Measurements from ENCODE around the gene POC1A. TPM values are rescaled to one million over a fixed set of nuclear protein-coding genes. Genes with fewer than 3 reads are reported as not detected.
A peak's percentile ranks its signal among the peaks of the same experiment; 100 is the strongest.

POC1A gene
- 2.7 TPM for polyA plus RNA-seq (2013, experiment 1 of 2)
- polyA plus RNA-seq (2013, experiment 2 of 2), result 2.4 TPM

GRCh38 chr3:52154135-52155094 lies at the start of gene POC1A:
Gene POC1A, minus strand, starts transcription at chr3:52154423. Its CDS starts 51 bp downstream, at chr3:52154372.
- DNase-seq, result peak; percentile 99
- Histone ChIP-seq H2BK120ac (ENCODE audit: low read depth, low read length) (peak within 1 kb of the TSS; percentile 64), H3K27ac (ENCODE audit: low read length, poor library complexity, severe bottlenecking) (peak within 1 kb of the TSS; percentile 85), H2BK15ac (ENCODE audit: low read depth, poor library complexity, severe bottlenecking) (peak within 1 kb of the TSS; percentile 77), H3K79me1 (replicated peaks; ENCODE audit: low read length, poor library complexity, severe bottlenecking) (peaks cover 21% of the 10 kb centered on the region), H3K4me3 (ENCODE audit: insufficient read depth in 1 of 2, low read depth in 1 of 2, low read length in 2 of 2) (peak within 1 kb of the TSS; percentile 86 to 87), H3K9me3 (ENCODE audit: control insufficient read depth, low read length) (no peaks in the 10 kb centered on the region), H3K9ac (ENCODE audit: low read length) (peak within 1 kb of the TSS; percentile 95), H3K27me3 (ENCODE audit: control insufficient read depth in 1 of 2, insufficient read depth in 1 of 2, low read length in 2 of 2) (no peaks in the 10 kb centered on the region), H2AFZ (ENCODE audit: low read depth, low read length) (peak within 1 kb of the TSS; percentile 96), H2BK12ac (ENCODE audit: low read length in 2 of 2) (peak within 1 kb of the TSS in 1 of 2 experiments; percentile 83), H2AK5ac (ENCODE audit: low read length, severe bottlenecking) (peak within 1 kb of the TSS; percentile 31), H3K18ac (ENCODE audit: low read depth in 1 of 2, low read length in 2 of 2) (peak within 1 kb of the TSS; percentile 94 to 95), H4K91ac (ENCODE audit: low read length) (peak within 1 kb of the TSS; percentile 57), H3K4ac (ENCODE audit: low read depth in 1 of 2, low read length in 2 of 2) (peak within 1 kb of the TSS in 1 of 2 experiments; percentile 79), H3K23ac (ENCODE audit: low read length in 2 of 2) (peak within 1 kb of the TSS in 1 of 2 experiments; percentile 61), H3K14ac (ENCODE audit: low read length in 2 of 2) (peak within 1 kb of the TSS in 1 of 2 experiments; percentile 95), H3K36me3 (ENCODE audit: control insufficient read depth in 1 of 2, insufficient read depth in 2 of 2, low read depth in 1 of 2, low read length in 2 of 2) (peaks cover 5% of the 10 kb centered on the region in 2 experiments), H3K4me2 (ENCODE audit: low read length, poor library complexity, severe bottlenecking) (peak within 1 kb of the TSS; percentile 98), H3K4me1 (ENCODE audit: control insufficient read depth, insufficient read depth, low read depth, low read length) (peaks cover 13% of the 10 kb centered on the region), H4K8ac (ENCODE audit: low read length) (peak within 1 kb of the TSS; percentile 96), H2BK5ac (ENCODE audit: low read depth, low read length, poor library complexity, severe bottlenecking) (peak within 1 kb of the TSS; percentile 91)
- WGBS, result under 1% methylated on average over 83 of the region's 83 CpGs

- Histone ChIP-seq H3K4me3 (ENCODE audit: insufficient read depth in 1 of 2, low read depth in 1 of 2, low read length in 2 of 2) (no peak overlapping the region), H4K91ac (ENCODE audit: low read length) (no peak overlapping the region), H3K4me2 (ENCODE audit: low read length, poor library complexity, severe bottlenecking) (no peak overlapping the region), H3K27me3 (ENCODE audit: control insufficient read depth in 1 of 2, insufficient read depth in 1 of 2, low read length in 2 of 2) (no peaks in the 10 kb centered on the region), H3K9ac (ENCODE audit: low read length) (no peak overlapping the region), H2BK120ac (ENCODE audit: low read depth, low read length) (no peak overlapping the region), H3K79me1 (replicated peaks; ENCODE audit: low read length, poor library complexity, severe bottlenecking) (peaks cover 27% of the 10 kb centered on the region), H3K23ac (ENCODE audit: low read length in 2 of 2) (no peak overlapping the region), H2BK12ac (ENCODE audit: low read length in 2 of 2) (no peak overlapping the region), H3K14ac (ENCODE audit: low read length in 2 of 2) (no peak overlapping the region), H2AK5ac (ENCODE audit: low read length, severe bottlenecking) (no peak overlapping the region), H2AFZ (ENCODE audit: low read depth, low read length) (no peak overlapping the region), H3K4ac (ENCODE audit: low read depth in 1 of 2, low read length in 2 of 2) (no peak overlapping the region), H3K4me1 (ENCODE audit: control insufficient read depth, insufficient read depth, low read depth, low read length) (peaks cover 4% of the 10 kb centered on the region), H4K8ac (ENCODE audit: low read length) (no peak overlapping the region), H3K27ac (ENCODE audit: low read length, poor library complexity, severe bottlenecking) (no peak overlapping the region), H3K9me3 (ENCODE audit: control insufficient read depth, low read length) (no peaks in the 10 kb centered on the region), H2BK5ac (ENCODE audit: low read depth, low read length, poor library complexity, severe bottlenecking) (no peak overlapping the region), H3K18ac (ENCODE audit: low read depth in 1 of 2, low read length in 2 of 2) (no peak overlapping the region), H3K36me3 (ENCODE audit: control insufficient read depth in 1 of 2, insufficient read depth in 2 of 2, low read depth in 1 of 2, low read length in 2 of 2) (peaks cover 42 to 90% of the 10 kb centered on the region in 2 experiments), H2BK15ac (ENCODE audit: low read depth, poor library complexity, severe bottlenecking) (no peak overlapping the region)
- no peak for DNase-seq
- WGBS, result 100% methylated on average over 1 of the region's 1 CpG
These were observed 49.5 kb upstream of the POC1A start for GRCh38 chr3:52203701-52204100.

GRCh38 chr3:52202384-52203077 lies 48.3 kb upstream of the POC1A start:
- WGBS, result 95% methylated on average over 3 of the region's 4 CpGs
- H3K9ac ChIP-seq (ENCODE audit: low read length), result no peak overlapping the region

More at GRCh38 chr3:52202384-52203077, 48.3 kb upstream of the POC1A start:
- Histone ChIP-seq H3K23ac (ENCODE audit: low read length in 2 of 2) (no peak overlapping the region), H3K4ac (ENCODE audit: low read depth in 1 of 2, low read length in 2 of 2) (no peak overlapping the region), H3K18ac (ENCODE audit: low read depth in 1 of 2, low read length in 2 of 2) (no peak overlapping the region), H3K79me1 (replicated peaks; ENCODE audit: low read length, poor library complexity, severe bottlenecking) (peaks cover 24% of the 10 kb centered on the region), H3K36me3 (ENCODE audit: control insufficient read depth in 1 of 2, insufficient read depth in 2 of 2, low read depth in 1 of 2, low read length in 2 of 2) (peaks cover 33 to 79% of the 10 kb centered on the region in 2 experiments), H3K4me3 (ENCODE audit: insufficient read depth in 1 of 2, low read depth in 1 of 2, low read length in 2 of 2) (no peak overlapping the region), H3K4me2 (ENCODE audit: low read length, poor library complexity, severe bottlenecking) (no peak overlapping the region), H2BK12ac (ENCODE audit: low read length in 2 of 2) (no peak overlapping the region), H2AFZ (ENCODE audit: low read depth, low read length) (no peak overlapping the region), H2BK15ac (ENCODE audit: low read depth, poor library complexity, severe bottlenecking) (no peak overlapping the region), H4K91ac (ENCODE audit: low read length) (no peak overlapping the region), H2BK5ac (ENCODE audit: low read depth, low read length, poor library complexity, severe bottlenecking) (no peak overlapping the region), H2BK120ac (ENCODE audit: low read depth, low read length) (no peak overlapping the region), H3K27ac (ENCODE audit: low read length, poor library complexity, severe bottlenecking) (no peak overlapping the region), H3K27me3 (ENCODE audit: control insufficient read depth in 1 of 2, insufficient read depth in 1 of 2, low read length in 2 of 2) (no peaks in the 10 kb centered on the region), H3K14ac (ENCODE audit: low read length in 2 of 2) (no peak overlapping the region), H3K4me1 (ENCODE audit: control insufficient read depth, insufficient read depth, low read depth, low read length) (peaks cover 8% of the 10 kb centered on the region), H2AK5ac (ENCODE audit: low read length, severe bottlenecking) (no peak overlapping the region), H3K9me3 (ENCODE audit: control insufficient read depth, low read length) (no peaks in the 10 kb centered on the region), H4K8ac (ENCODE audit: low read length) (no peak overlapping the region)
- DNase-seq, result peak; percentile 39

All from mesenchymal stem cell (in vitro differentiated cells and primary cell).